HepG2 (cell line): Measurements from ENCODE around the gene COA5. TPM values are rescaled to one million over a fixed set of nuclear protein-coding genes. Genes with fewer than 3 reads are reported as not detected.

Experiments used
- ATAC-seq: fragments of 200-7000 bp; cut with Tn5 transposase; 3 replicates; pipeline ENCODE4 v1.9.1; 2020; ENCODE audit warnings: mild to moderate bottlenecking, moderate library complexity
- BruUV-seq: library from RNA; stranded (reverse); fragments of 400-500 nt; replicated peaks from 2 replicates; lab custom pipeline; 2021; lab: Mats Ljungman, UMichigan
- CTCF ChIA-PET: fragments of 300-600 bp; formaldehyde crosslinking; extraction: SDS; loops from one replicate; lab custom pipeline; 2021; ENCODE audit warnings: low total read pairs, inconsistent platforms, low intra/inter-chr PET ratio; lab: Yijun Ruan, JAX
- POLR2A ChIA-PET: fragments of 350-600 bp; sonication (Branson Sonifier 250); formaldehyde crosslinking; loops from one replicate; lab custom pipeline; 2020; ENCODE audit warnings: antibody characterized with exemption, inconsistent platforms; lab: Yijun Ruan, JAX
- DNase-seq: peaks from one replicate; pipeline ENCODE4 v3.0.0-alpha.2; 2015; ENCODE audit warnings: low spot score
- FAIRE-seq: peaks from 3 replicates; lab custom pipeline; 2011; peaks lifted over from hg19 to GRCh38; lab: Jason Lieb, UNC
- H2AFZ ChIP-seq: one replicate; pipeline ENCODE4 v1.6.1; 2011; ENCODE audit warnings: low read length, inconsistent platforms
- H3K27ac ChIP-seq: fragments of 300-600 bp; 3 replicates; pipeline ENCODE4 v1.8.0; 2011; ENCODE audit warnings: mixed run types, mild to moderate bottlenecking, mixed read lengths, low read length, inconsistent platforms; ENCODE audit not compliant: insufficient read depth; ENCODE audit errors: extremely low read length
- H3K27me3 ChIP-seq, 2 experiments: fragments of 200-600 bp in 1 of 2; 2 replicates in 1 of 2; 3 replicates in 1 of 2; pipeline versions ENCODE4 v1.6.0 to v1.8.0; 2011; ENCODE audit warnings: low read length in 2 of 2, mild to moderate bottlenecking in 2 of 2, moderate library complexity in 2 of 2, inconsistent platforms in 1 of 2; ENCODE audit not compliant: insufficient read depth in 2 of 2, control insufficient read depth in 1 of 2
- H3K36me3 ChIP-seq, 2 experiments: fragments of 200-600 bp in 1 of 2; replicated peaks in 1 of 2; 2 replicates in 1 of 2; 3 replicates in 1 of 2; pipeline versions ENCODE4 v1.5.1 to v1.8.0; 2011; ENCODE audit warnings: low read length in 2 of 2, inconsistent platforms in 1 of 2; ENCODE audit not compliant: insufficient read depth in 2 of 2, control insufficient read depth in 1 of 2
- H3K4me1 ChIP-seq: 2 replicates; pipeline ENCODE4 v1.5.1; 2012; ENCODE audit warnings: low read length, inconsistent platforms; ENCODE audit not compliant: insufficient read depth
- H3K4me2 ChIP-seq: 2 replicates; pipeline ENCODE4 v1.6.0; 2011; ENCODE audit warnings: low read depth, low read length, inconsistent platforms
- H3K4me3 ChIP-seq, 3 experiments: fragments of 200-600 bp in 1 of 3; sonication (generic), shearing (Covaris generic) in 1 of 3; replicated peaks in 1 of 3; 2 replicates each; pipeline ENCODE4 v1.5.1; 2011 to 2016; ENCODE audit warnings: low read length in 3 of 3, inconsistent platforms in 2 of 3, low read depth in 2 of 3, mild to moderate bottlenecking in 2 of 3, control low read depth in 1 of 3, mixed read lengths in 1 of 3; ENCODE audit not compliant: insufficient read depth in 1 of 3
- H3K79me2 ChIP-seq: one replicate; pipeline ENCODE4 v1.6.1; 2011; ENCODE audit warnings: low read length, inconsistent platforms; ENCODE audit not compliant: insufficient read depth
- H3K9ac ChIP-seq: 2 replicates; pipeline ENCODE4 v1.6.0; 2011; ENCODE audit warnings: mild to moderate bottlenecking, low read depth, low read length, inconsistent platforms; ENCODE audit not compliant: insufficient read depth
- H3K9me3 ChIP-seq: 2 replicates; pipeline ENCODE4 v1.5.1; 2012; ENCODE audit warnings: mild to moderate bottlenecking, low read length
- H4K20me1 ChIP-seq: 2 replicates; pipeline ENCODE4 v1.6.0; 2011; ENCODE audit warnings: inconsistent platforms, mild to moderate bottlenecking, low read length, moderate library complexity; ENCODE audit not compliant: insufficient read depth
- CC2D1A ChIP-seq: sonication (generic); formaldehyde crosslinking; IDR thresholded peaks from 2 replicates; pipeline ENCODE4 v1.8.1; 2023; ENCODE audit warnings: mild to moderate bottlenecking, missing genetic modification reagents
- ERF ChIP-seq: IDR thresholded peaks from 2 replicates; pipeline ENCODE4 v1.6.1; 2018; ENCODE audit warnings: missing biosample characterization, missing genetic modification reagents
- FOXO4 ChIP-seq: sonication (generic); formaldehyde crosslinking; conservative IDR thresholded peaks from 2 replicates; pipeline ENCODE4 v1.8.1; 2023; ENCODE audit warnings: missing genetic modification reagents
- HOXA3 ChIP-seq: sonication (generic); formaldehyde crosslinking; IDR thresholded peaks from 2 replicates; pipeline ENCODE4 v1.5.0; 2020; ENCODE audit warnings: missing genetic modification reagents
- JUND ChIP-seq: sonication (generic); formaldehyde crosslinking; IDR thresholded peaks from 2 replicates; pipeline ENCODE4 v1.8.0; 2022; ENCODE audit warnings: mild to moderate bottlenecking, missing genetic modification reagents
- MXI1 ChIP-seq: IDR thresholded peaks from 3 replicates; pipeline ENCODE4 v1.6.1; 2012; ENCODE audit warnings: low read depth, low read length, inconsistent platforms, borderline replicate concordance
- MYC ChIP-seq: sonication (generic); formaldehyde crosslinking; IDR thresholded peaks from 2 replicates; pipeline ENCODE4 v1.9.0; 2021; ENCODE audit warnings: missing genetic modification reagents, borderline replicate concordance
- MYPOP ChIP-seq: sonication (generic); formaldehyde crosslinking; IDR thresholded peaks from 2 replicates; pipeline ENCODE4 v1.8.1; 2023; ENCODE audit warnings: mild to moderate bottlenecking, moderate library complexity, missing genetic modification reagents
- POLR2AphosphoS2 ChIP-seq: IDR thresholded peaks from 2 replicates; pipeline ENCODE4 v1.6.1; 2011; ENCODE audit warnings: low read depth, low read length, improper control_type of control experiment
- RFX5 ChIP-seq: IDR thresholded peaks from 2 replicates; pipeline ENCODE4 v1.6.1; 2011; ENCODE audit warnings: low read depth, low read length, improper control_type of control experiment
- THAP8 ChIP-seq: sonication (generic); formaldehyde crosslinking; IDR thresholded peaks from 2 replicates; pipeline ENCODE4 v1.5.1; 2020; ENCODE audit warnings: missing genetic modification reagents, mild to moderate bottlenecking, borderline replicate concordance
- ZC3H4 ChIP-seq: sonication (generic); formaldehyde crosslinking; IDR thresholded peaks from 2 replicates; pipeline ENCODE4 v1.4.0; 2020; ENCODE audit warnings: missing genetic modification reagents, borderline replicate concordance
- ZFX ChIP-seq: sonication (generic); formaldehyde crosslinking; IDR thresholded peaks from 2 replicates; pipeline ENCODE4 v1.4.0; 2020; ENCODE audit warnings: mild to moderate bottlenecking, low read depth, missing genetic modification reagents, moderate library complexity
- ZNF232 ChIP-seq: sonication (generic); formaldehyde crosslinking; IDR thresholded peaks from 2 replicates; pipeline ENCODE4 v1.4.0; 2020; ENCODE audit warnings: missing genetic modification reagents, borderline replicate concordance
- ZNF33A ChIP-seq: sonication (generic); formaldehyde crosslinking; IDR thresholded peaks from 2 replicates; pipeline ENCODE4 v1.5.1; 2020; ENCODE audit warnings: missing genetic modification reagents, mild to moderate bottlenecking, moderate library complexity, borderline replicate concordance
- ZNF501 ChIP-seq: sonication (generic); formaldehyde crosslinking; IDR thresholded peaks from 2 replicates; pipeline ENCODE4 v1.5.1; 2020; ENCODE audit warnings: mild to moderate bottlenecking, moderate library complexity, missing genetic modification reagents
- ZNF644 ChIP-seq: IDR thresholded peaks from 2 replicates; pipeline ENCODE4 v1.6.1; 2016; ENCODE audit warnings: low read depth
- ZNF660 ChIP-seq: sonication (generic); formaldehyde crosslinking; IDR thresholded peaks from 2 replicates; pipeline ENCODE4 v1.5.1; 2020; ENCODE audit warnings: mild to moderate bottlenecking, low read depth, missing genetic modification reagents, borderline replicate concordance
- WGBS: methylation state at CpG from one replicate; pipeline ENCODE4 v1.1.6; 2017; ENCODE audit warnings: low lambda C conversion rate; 5-methylcytosine and 5-hydroxymethylcytosine counted together
- in situ Hi-C: cut with HindIII; loops from 2 replicates; pipeline ENCODE4 v1.10.0; 2017; ENCODE audit warnings: low pct_unique_long_range_greater_than_20kb; ENCODE audit not compliant: extremely low pct_ligation_motif_present
- intact Hi-C: fragments of 100-400 bp; cut with micrococcal nuclease; formaldehyde crosslinking; loops from one replicate; pipeline ENCODE4 v1.10.0; 2022; ENCODE audit not compliant: unreplicated experiment
- polyA plus RNA-seq, 8 experiments: library from polyadenylated mRNA; depleted of rRNA in 3 of 8; stranded (reverse) in 7 of 8; unstranded in 1 of 8; fragments of >200 nt; fragmentation: Illumina TruSeq in 4 of 8; extraction: Trizol in 4 of 8; gene quantifications; 2 replicates each; pipeline versions ENCODE4 v1.2.1 to v1.2.3, GENCODE V29; 2011 to 2016; ENCODE audit warnings: low read depth in 4 of 8, missing spikeins in 1 of 8, mixed read lengths in 1 of 8; ENCODE audit not compliant: insufficient read depth in 1 of 8
- total RNA-seq, 5 experiments: library from RNA; depleted of rRNA; stranded (reverse); fragments of >200 nt; fragmentation: Illumina TruSeq; extraction: Trizol; gene quantifications; 2 replicates each; pipeline ENCODE4 v1.2.3, GENCODE V29; 2016; ENCODE audit warnings: low read depth in 1 of 5

Gene COA5
- total and polyA plus RNA-seq, 2 of the 13 experiments (the other 11 are each of a cell fraction or from before 2014, with no cell fraction given): 43.6 to 64.5 TPM

- ATAC-seq: no peak
- no peaks in the 10 kb centered on the region for H4K20me1 ChIP-seq
- CTCF ChIA-PET: no interaction called here
- no peaks in the 10 kb centered on the region for H3K9me3 ChIP-seq
- H3K4me3 ChIP-seq: no peak overlapping the region
- no peaks in the 10 kb centered on the region for H3K27me3 ChIP-seq
- peaks cover 3 to 24% of the 10 kb centered on the region in 2 experiments; a peak in 4 of 5 replicates for H3K36me3 ChIP-seq
- TF ChIP-seq ZNF644 (CRISPR knock-in tag) (no peak), MXI1 (no peak)
- TF ChIP-seq, all 625 proteins: peak for 0
- intact Hi-C loops (no loop called here), in situ Hi-C loops (no loop called here)
- no peaks in the 10 kb centered on the region for H3K79me2 ChIP-seq
- H3K4me1 ChIP-seq: no peaks in the 10 kb centered on the region
- POLR2A ChIA-PET: no interaction called here
- no peak overlapping the region for H2AFZ ChIP-seq
- FAIRE-seq: no peak
- DNase-seq: no peak
- no peak overlapping the region for H3K4me2 ChIP-seq
- H3K9ac ChIP-seq: no peak overlapping the region
- WGBS: 93% methylated on average over 15 of the region's 15 CpGs
- no peak overlapping the region for H3K27ac ChIP-seq
- no TSS peak for BruUV-seq
Observed at GRCh38 chr2:98572676-98573075, 35.6 kb downstream of the COA5 start.

- CTCF ChIA-PET: no interaction called here
- H3K4me1 ChIP-seq: no peaks in the 10 kb centered on the region
- no peak for ATAC-seq
- no peaks in the 10 kb centered on the region for H4K20me1 ChIP-seq
- DNase-seq: no peak
- H2AFZ ChIP-seq: no peak overlapping the region
- H3K27ac ChIP-seq: no peak overlapping the region
- H3K9me3 ChIP-seq: no peaks in the 10 kb centered on the region
- intact Hi-C loops (no loop called here), in situ Hi-C loops (no loop called here)
- no peaks in the 10 kb centered on the region for H3K27me3 ChIP-seq
- POLR2A ChIA-PET: no interaction called here
- FAIRE-seq: no peak
- H3K79me2 ChIP-seq: no peaks in the 10 kb centered on the region
- H3K9ac ChIP-seq: no peak overlapping the region
- WGBS: 89% methylated on average over 5 of the region's 5 CpGs
- H3K36me3 ChIP-seq: peaks cover 2 to 24% of the 10 kb centered on the region in 2 experiments; a peak in 4 of 5 replicates
- BruUV-seq: no TSS peak
- H3K4me2 ChIP-seq: no peak overlapping the region
- H3K4me3 ChIP-seq: no peak overlapping the region
- TF ChIP-seq JUND (CRISPR knock-in tag): no peak
- no peak for TF ChIP-seq ERF (CRISPR knock-in tag)
- TF ChIP-seq FOXO4 (CRISPR knock-in tag): no peak
- TF ChIP-seq MYPOP (CRISPR knock-in tag): no peak
- TF ChIP-seq ZNF660: no peak
- TF ChIP-seq ZNF232 (CRISPR knock-in tag): no peak
- no peak for TF ChIP-seq CC2D1A
- no peak for TF ChIP-seq ZC3H4
- no peak for TF ChIP-seq HOXA3 (CRISPR knock-in tag)
- TF ChIP-seq POLR2AphosphoS2: no peak
- no peak for TF ChIP-seq ZFX (CRISPR knock-in tag)
- no peak for TF ChIP-seq ZNF501 (CRISPR knock-in tag)
- TF ChIP-seq ZNF33A (CRISPR knock-in tag): no peak
- TF ChIP-seq MYC (CRISPR knock-in tag): no peak
- no peak for TF ChIP-seq RFX5
- no peak for TF ChIP-seq THAP8 (CRISPR knock-in tag)
Observed at GRCh38 chr2:98572211-98572610, 36.1 kb downstream of the COA5 start.
